CD14-positive monocyte (primary cell): ENCODE measurements around the gene C20orf204. TPM values are rescaled to one million over a fixed set of nuclear protein-coding genes. Genes with fewer than 3 reads are reported as not detected.
A peak's percentile ranks its signal among the peaks of the same experiment; 100 is the strongest.

Experiments used
- DNase-seq, 3 donors: peaks; one replicate each; pipeline ENCODE4 v3.0.0-alpha.2; 2011 to 2022
- H2AFZ ChIP-seq: 2 replicates; pipeline ENCODE4 v1.6.0; 2012; ENCODE audit warnings: mild to moderate bottlenecking, low read depth, low read length, inconsistent platforms; ENCODE audit not compliant: insufficient read depth, poor library complexity, severe bottlenecking
- H3K27ac ChIP-seq, 2 donors: 1 replicate in 1 of 2; 2 replicates in 1 of 2; pipeline ENCODE4 v1.5.1; 2012 to 2013; ENCODE audit warnings: low read length in 2 of 2, control low read depth in 1 of 2, inconsistent platforms in 1 of 2, low read depth in 1 of 2, mild to moderate bottlenecking in 1 of 2
- H3K27me3 ChIP-seq, 2 donors: one replicate each; pipeline versions ENCODE4 v1.6.0 to v1.6.1; 2011 to 2013; ENCODE audit warnings: low read length in 2 of 2; ENCODE audit not compliant: control insufficient read depth in 2 of 2, insufficient read depth in 2 of 2
- H3K36me3 ChIP-seq, 2 donors: replicated peaks in 1 of 2; 1 replicate in 1 of 2; 2 replicates in 1 of 2; pipeline versions ENCODE4 v1.5.1 to v1.6.1; 2012 to 2013; ENCODE audit warnings: low read length in 2 of 2, control low read depth in 1 of 2, inconsistent platforms in 1 of 2, mild to moderate bottlenecking in 1 of 2; ENCODE audit not compliant: insufficient read depth in 2 of 2, control insufficient read depth in 1 of 2
- H3K4me1 ChIP-seq, 2 donors: 1 replicate in 1 of 2; 2 replicates in 1 of 2; pipeline versions ENCODE4 v1.5.1 to v1.6.1; 2012 to 2013; ENCODE audit warnings: low read length in 2 of 2, control low read depth in 1 of 2, inconsistent platforms in 1 of 2, mild to moderate bottlenecking in 1 of 2, moderate library complexity in 1 of 2; ENCODE audit not compliant: insufficient read depth in 2 of 2, control insufficient read depth in 1 of 2
- H3K4me2 ChIP-seq: replicated peaks from 2 replicates; pipeline ENCODE3; 2012; ENCODE audit warnings: low read length, moderate library complexity, mild to moderate bottlenecking; ENCODE audit not compliant: poor library complexity, severe bottlenecking; ENCODE audit errors: extremely low read depth
- H3K4me3 ChIP-seq, 3 experiments: fragments of 200-600 bp in 1 of 3; sonication (generic) in 1 of 3; replicated peaks in 1 of 3; 1 replicate in 2 of 3; 2 replicates in 1 of 3; pipeline ENCODE4 v1.5.1; 2011 to 2013; ENCODE audit warnings: low read length in 3 of 3, mild to moderate bottlenecking in 3 of 3, control low read depth in 2 of 3, low read depth in 2 of 3, inconsistent platforms in 1 of 3, moderate library complexity in 1 of 3
- H3K79me2 ChIP-seq: 2 replicates; pipeline ENCODE4 v1.6.0; 2012; ENCODE audit warnings: mild to moderate bottlenecking, control low read depth, inconsistent platforms, low read length, moderate library complexity; ENCODE audit not compliant: insufficient read depth
- H3K9ac ChIP-seq: 2 replicates; pipeline ENCODE4 v1.6.0; 2017; ENCODE audit warnings: low read length, mild to moderate bottlenecking; ENCODE audit not compliant: insufficient read depth, poor library complexity, severe bottlenecking
- H3K9me3 ChIP-seq, 2 donors: replicated peaks in 1 of 2; 1 replicate in 1 of 2; 2 replicates in 1 of 2; pipeline versions ENCODE4 v1.5.1 to v1.6.1; 2012 to 2013; ENCODE audit warnings: low read length in 2 of 2, control low read depth in 1 of 2; ENCODE audit not compliant: control insufficient read depth in 1 of 2, insufficient read depth in 1 of 2
- H4K20me1 ChIP-seq: 2 replicates; pipeline ENCODE4 v1.6.0; 2012; ENCODE audit warnings: mild to moderate bottlenecking, low read length, control low read depth, moderate library complexity; ENCODE audit not compliant: insufficient read depth
- H3K27ac Mint-ChIP-seq, 7 donors: one replicate each; pipeline ENCODE4 v1.8.0; 2020; ENCODE audit warnings: mild to moderate bottlenecking in 7 of 7, mixed read lengths in 7 of 7, moderate library complexity in 6 of 7, inconsistent platforms in 2 of 7
- H3K27me3 Mint-ChIP-seq, 3 donors: one replicate each; pipeline ENCODE4 v1.8.0; 2021 to 2022; ENCODE audit warnings: low read depth in 3 of 3, mild to moderate bottlenecking in 3 of 3, mixed read lengths in 3 of 3, moderate library complexity in 3 of 3, inconsistent platforms in 1 of 3
- H3K36me3 Mint-ChIP-seq, 2 donors: one replicate each; pipeline ENCODE4 v1.8.0; 2020; ENCODE audit warnings: mixed read lengths in 2 of 2, inconsistent platforms in 1 of 2, mild to moderate bottlenecking in 1 of 2
- H3K4me1 Mint-ChIP-seq: one replicate; pipeline ENCODE4 v1.8.0; 2020; ENCODE audit warnings: mild to moderate bottlenecking, mixed read lengths
- H3K4me3 Mint-ChIP-seq, 2 donors: one replicate each; pipeline ENCODE4 v1.8.0; 2020; ENCODE audit warnings: mild to moderate bottlenecking in 2 of 2, mixed read lengths in 2 of 2, moderate library complexity in 1 of 2
- H3K9me3 Mint-ChIP-seq, 7 donors: one replicate each; pipeline ENCODE4 v1.8.0; 2020 to 2022; ENCODE audit warnings: mixed read lengths in 7 of 7, mild to moderate bottlenecking in 6 of 7, moderate library complexity in 6 of 7, inconsistent platforms in 2 of 7
- CTCF ChIP-seq: fragments of 200-600 bp; IDR thresholded peaks from one replicate; pipeline ENCODE4 v1.8.0; 2022; ENCODE audit warnings: antibody characterized with exemption, mild to moderate bottlenecking
- WGBS: methylation state at CpG from one replicate; pipeline ENCODE4 v1.1.5; 2013; ENCODE audit warnings: missing lambda C conversion rate; ENCODE audit not compliant: insufficient coverage; 5-methylcytosine and 5-hydroxymethylcytosine counted together
- intact Hi-C, 2 donors: fragments of 100-400 bp; cut with micrococcal nuclease; formaldehyde crosslinking; loops; one replicate each; pipeline versions ENCODE4 v1.15.0 to v1.15.1; 2023
- polyA plus RNA-seq, 3 donors: library from polyadenylated mRNA; depleted of rRNA in 1 of 3; unstranded in 2 of 3; stranded (reverse) in 1 of 3; fragments of 300-500 nt in 2 of 3; fragments of >200 nt in 1 of 3; fragmentation: Illumina TruSeq in 2 of 3; gene quantifications; 1 replicate in 2 of 3; 2 replicates in 1 of 3; pipeline ENCODE4 v1.2.3, GENCODE V29; 2012 to 2021

Gene C20orf204
- polyA plus RNA-seq, 3 donors = 0.20 TPM; not detected in 2

DNA sequence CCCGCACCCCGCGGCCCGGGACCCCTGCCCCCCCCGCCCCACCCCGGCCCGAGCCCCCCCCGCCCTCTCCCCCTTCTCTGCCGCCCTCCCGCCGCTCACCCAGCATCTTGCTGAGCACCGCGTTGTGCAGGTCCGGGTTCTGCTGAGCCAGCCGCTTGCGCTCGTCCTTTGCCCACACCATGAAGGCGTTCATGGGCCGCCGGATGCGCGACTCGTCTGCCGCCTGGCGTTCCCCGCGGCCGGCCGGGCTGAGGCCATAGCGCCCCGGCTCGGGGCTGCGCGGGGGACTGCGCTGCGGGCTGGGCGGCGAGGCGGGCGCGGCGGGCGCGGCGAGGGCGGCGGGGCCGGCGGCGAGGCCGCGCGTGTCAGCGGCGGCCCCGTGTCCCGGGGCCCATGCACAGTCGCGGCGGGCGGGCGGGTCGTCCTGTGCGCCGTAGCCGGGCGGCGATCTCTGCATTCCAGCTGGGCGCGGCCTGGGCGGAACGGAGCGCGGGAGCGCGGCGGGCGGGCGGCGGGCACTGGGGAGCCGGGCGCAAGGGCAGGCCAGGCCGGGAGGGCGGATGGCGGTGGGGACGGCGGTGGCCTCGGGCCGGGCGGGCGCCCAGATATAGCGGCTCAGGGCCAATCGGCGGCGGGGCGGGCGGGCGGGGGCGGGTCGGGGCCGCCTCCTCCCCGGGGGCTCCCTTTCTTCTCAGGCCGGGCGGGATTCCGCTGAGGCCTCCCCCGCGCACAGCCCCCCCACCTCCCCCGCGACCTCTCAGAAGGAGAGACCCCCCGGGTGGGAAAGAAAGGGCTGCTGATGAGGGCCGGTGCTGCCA lies 13.3 kb downstream of the C20orf204 start, which contains the start of gene SOX18:
Gene SOX18 (minus strand): TSS at position 580 of the 818 bp plus-strand sequence. CDS start 123 bp downstream, at position 457.
- DNase-seq = no peak
- peak within 1 kb of the TSS; percentile 7 for H3K4me2 ChIP-seq
- H3K4me1 Mint-ChIP-seq = peaks cover 9% of the 10 kb centered on the region
- no peak within 1 kb of the TSS for H3K27ac ChIP-seq
- intact Hi-C loops = no loop called here
- peaks cover 0 to 14% of the 10 kb centered on the region in 2 donors for H3K9me3 ChIP-seq
- TF ChIP-seq CTCF = no peak
- WGBS = under 1% methylated on average over 75 of the region's 111 CpGs
- peaks cover 17 to 64% of the 10 kb centered on the region in 2 donors for H3K27me3 ChIP-seq
- no peaks in the 10 kb centered on the region for H3K36me3 ChIP-seq
- H3K4me3 ChIP-seq = no peak within 1 kb of the TSS
- H3K79me2 ChIP-seq = no peaks in the 10 kb centered on the region
- peaks cover 6 to 12% of the 10 kb centered on the region in 2 donors for H3K4me1 ChIP-seq
- no peaks in the 10 kb centered on the region for H4K20me1 ChIP-seq
- H3K9me3 Mint-ChIP-seq = peaks cover 0 to 12% (median 1%) of the 10 kb centered on the region in 7 donors
- H3K36me3 Mint-ChIP-seq = peaks cover 0 to 3% of the 10 kb centered on the region in 2 donors
- peak within 1 kb of the TSS in 1 of 2 donors; percentile 65 for H3K4me3 Mint-ChIP-seq
- no peak within 1 kb of the TSS for H3K9ac ChIP-seq
- H3K27ac Mint-ChIP-seq = no peak within 1 kb of the TSS
- peaks cover 62 to 86% (median 69%) of the 10 kb centered on the region in 3 donors for H3K27me3 Mint-ChIP-seq
- H2AFZ ChIP-seq = no peak within 1 kb of the TSS

DNA sequence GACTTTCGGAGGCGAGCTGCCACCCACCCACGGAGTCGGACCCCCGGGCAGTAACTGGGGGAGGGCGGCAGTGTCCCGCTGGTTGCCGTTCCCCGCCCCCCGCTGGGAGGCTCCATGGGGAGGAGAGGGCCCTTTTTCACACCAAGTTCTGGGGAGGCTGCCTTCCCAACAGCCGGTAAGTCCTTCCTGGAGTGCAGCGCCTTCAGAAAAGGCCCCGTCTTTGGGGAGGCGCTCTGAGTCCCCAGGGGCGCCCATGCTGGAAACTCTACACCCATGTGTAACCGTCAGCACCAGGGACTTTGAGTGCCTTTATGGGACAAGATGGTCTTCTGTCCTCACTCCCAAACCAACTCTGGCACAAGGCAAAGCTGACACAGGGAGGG lies 13.9 kb downstream of the C20orf204 start:
- TF ChIP-seq CTCF = no peak
- peak overlapping the region; percentile 7 for H3K4me2 ChIP-seq
- Mint-ChIP-seq H3K4me3 (peak overlapping the region in 1 of 2 donors; percentile 46), H3K27me3 (peaks cover 61 to 85% (median 64%) of the 10 kb centered on the region in 3 donors), H3K9me3 (peaks cover 0 to 7% (median 1%) of the 10 kb centered on the region in 7 donors), H3K27ac (no peak overlapping the region), H3K36me3 (peaks cover 0 to 3% of the 10 kb centered on the region in 2 donors), H3K4me1 (peaks cover 11% of the 10 kb centered on the region)
- 12% methylated on average over 10 of the region's 16 CpGs for WGBS
- H3K9me3 ChIP-seq = peaks cover 0 to 14% of the 10 kb centered on the region in 2 donors
- H3K9ac ChIP-seq = no peak overlapping the region
- no peaks in the 10 kb centered on the region for H4K20me1 ChIP-seq
- H3K4me3 ChIP-seq = no peak overlapping the region
- peaks cover 10 to 13% of the 10 kb centered on the region in 2 donors for H3K4me1 ChIP-seq
- no peak for DNase-seq
- intact Hi-C loops = no loop called here
- H3K27ac ChIP-seq = no peak overlapping the region
- no peak overlapping the region for H2AFZ ChIP-seq
- peaks cover 17 to 61% of the 10 kb centered on the region in 2 donors for H3K27me3 ChIP-seq
- no peaks in the 10 kb centered on the region for H3K79me2 ChIP-seq
- no peaks in the 10 kb centered on the region for H3K36me3 ChIP-seq
